SJCRH30 (cell line): Measurements from ENCODE around the gene ELOB. TPM values are rescaled to one million over a fixed set of nuclear protein-coding genes. Genes with fewer than 3 reads are reported as not detected.

Experiments used
- DNase-seq, 2 experiments: peaks; one replicate each; pipeline ENCODE4 v3.0.0-alpha.2; 2015 to 2020
- H3K27ac ChIP-seq: fragments of 250-450 bp; sonication (Bioruptor Pico); 2 replicates; pipeline ENCODE4 v1.5.1; 2020; ENCODE audit warnings: mild to moderate bottlenecking, moderate library complexity
- H3K27me3 ChIP-seq: fragments of 250-450 bp; sonication (Bioruptor Pico); 2 replicates; pipeline ENCODE4 v1.5.1; 2020; ENCODE audit warnings: mild to moderate bottlenecking, moderate library complexity
- H3K36me3 ChIP-seq: fragments of 250-450 bp; sonication (Bioruptor Pico); 2 replicates; pipeline ENCODE4 v1.5.1; 2020; ENCODE audit warnings: mild to moderate bottlenecking, moderate library complexity
- H3K4me1 ChIP-seq: fragments of 250-450 bp; sonication (Bioruptor Pico); 2 replicates; pipeline ENCODE4 v1.5.1; 2020; ENCODE audit warnings: mild to moderate bottlenecking, moderate library complexity
- H3K4me3 ChIP-seq: fragments of 250-450 bp; sonication (Bioruptor Pico); 2 replicates; pipeline ENCODE4 v1.5.1; 2020; ENCODE audit warnings: mild to moderate bottlenecking, moderate library complexity
- H3K9me3 ChIP-seq: fragments of 250-450 bp; sonication (Bioruptor Pico); replicated peaks from 2 replicates; pipeline ENCODE4 v1.5.1; 2020; ENCODE audit warnings: mild to moderate bottlenecking, moderate library complexity
- total RNA-seq: library from RNA; depleted of rRNA; stranded (reverse); fragments of >200 nt; shearing (Covaris generic); gene quantifications from 2 replicates; pipeline ENCODE4 v1.2.3, GENCODE V29; 2014; rRNA removed

The ELOB gene
- total RNA-seq: 90.5 and 119 TPM in 2 replicates

DNA sequence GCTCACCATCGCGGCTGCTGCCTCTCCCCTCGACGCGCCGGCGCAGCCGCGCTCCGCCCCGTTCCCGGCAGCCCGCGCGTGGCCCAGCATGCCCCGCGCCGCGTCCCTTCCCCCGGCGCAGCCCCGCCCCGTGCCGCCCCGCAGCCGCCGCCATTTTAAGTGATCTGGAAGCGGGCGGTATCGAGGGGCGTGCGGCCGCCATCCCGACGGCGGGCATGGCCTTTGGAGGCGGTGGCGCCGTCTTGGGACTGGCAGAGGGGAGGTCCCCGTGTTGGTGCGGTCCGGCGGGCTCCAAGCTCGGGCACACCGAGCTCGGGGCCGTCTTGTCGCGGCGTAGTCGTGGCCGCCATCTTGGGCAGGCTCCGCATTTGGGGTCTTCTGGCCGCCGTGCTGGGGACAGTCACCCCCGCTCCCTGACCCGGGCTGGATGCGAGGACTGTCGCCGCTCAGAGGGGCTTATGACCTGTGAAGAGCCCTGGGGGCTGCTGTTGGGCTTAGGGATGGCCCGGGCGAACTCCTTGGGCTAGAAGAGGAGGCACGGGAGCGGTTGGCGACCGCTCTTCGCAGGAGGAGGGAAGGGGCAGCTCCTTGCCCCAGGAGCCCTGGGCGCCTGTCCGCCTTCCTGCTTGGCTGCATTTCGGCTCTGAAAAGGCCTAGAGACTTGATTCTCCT, at the start of gene ELOB:
ELOB (minus strand) TSS at position 50 of the 672 bp plus-strand sequence; CDS start at position 9, 41 bp downstream.
- H3K27me3 ChIP-seq: no peaks in the 10 kb centered on the region
- peak within 1 kb of the TSS; percentile 94 for H3K4me3 ChIP-seq
- peaks cover 10% of the 10 kb centered on the region for H3K36me3 ChIP-seq
- DNase-seq: peak; percentile 81 to 85
- peaks cover 8% of the 10 kb centered on the region; the same call in 1 of the 2 replicates for H3K4me1 ChIP-seq
- H3K27ac ChIP-seq: peak within 1 kb of the TSS; percentile 99
- no peaks in the 10 kb centered on the region for H3K9me3 ChIP-seq

DNA sequence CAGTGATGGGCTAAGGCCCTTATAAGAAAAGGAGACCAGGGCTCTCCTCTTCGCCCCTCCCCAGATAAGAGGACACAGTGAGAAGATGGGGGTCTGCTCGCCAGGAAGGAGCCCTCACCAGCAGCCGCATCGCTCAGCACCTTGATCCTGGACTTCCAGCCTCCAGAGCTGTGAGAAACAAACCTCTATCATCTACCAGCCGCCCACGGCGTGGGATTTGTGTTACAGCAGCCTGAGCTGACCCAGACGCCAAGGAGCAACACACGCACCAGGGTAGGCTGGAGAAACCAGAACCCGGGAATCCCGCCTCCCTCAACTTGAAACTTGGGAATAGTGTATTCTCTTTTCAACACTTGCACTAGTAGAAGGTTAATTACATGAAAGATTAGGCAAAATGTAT, 48.8 kb upstream of the ELOB start:
- Histone ChIP-seq H3K27me3 (peaks cover 17% of the 10 kb centered on the region; the same call in 1 of the 2 replicates), H3K4me1 (no peaks in the 10 kb centered on the region), H3K9me3 (no peaks in the 10 kb centered on the region), H3K36me3 (no peaks in the 10 kb centered on the region), H3K4me3 (no peak overlapping the region), H3K27ac (no peak overlapping the region)
- no peak for DNase-seq

DNA sequence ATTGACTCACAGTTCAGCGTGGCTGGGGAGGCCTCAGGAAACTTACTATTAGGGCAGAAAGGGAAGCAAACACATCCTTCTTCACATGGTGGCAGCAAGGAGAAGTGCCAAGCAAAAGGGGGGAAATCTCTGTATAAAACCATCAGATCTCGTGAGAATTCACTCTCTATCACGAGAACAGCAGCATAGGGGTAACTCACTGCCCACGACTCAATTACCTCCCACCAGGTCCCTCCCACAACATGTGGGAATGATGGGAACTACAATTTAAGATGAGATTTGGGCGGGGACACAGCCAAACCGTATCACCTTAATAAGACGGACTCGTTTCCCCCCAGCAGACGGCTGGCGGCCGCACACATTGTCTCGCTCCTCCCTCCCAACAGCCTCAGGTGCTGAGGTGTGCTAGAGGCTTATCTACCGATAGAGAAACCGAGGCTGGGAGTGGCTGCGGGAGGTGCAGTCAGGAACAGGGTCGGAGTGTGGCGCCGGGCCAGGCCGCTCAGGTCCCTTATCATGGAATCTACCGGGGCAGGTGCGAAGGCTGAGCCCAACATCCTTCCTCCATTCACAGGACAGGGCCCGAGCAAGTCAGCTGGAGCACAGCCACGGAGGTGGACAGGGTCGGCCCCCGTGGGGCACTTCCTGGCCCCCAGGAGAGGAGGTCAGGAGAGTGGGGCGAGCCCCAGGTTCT, 48.1 kb upstream of the ELOB start:
- Histone ChIP-seq H3K36me3 (no peaks in the 10 kb centered on the region), H3K4me3 (no peak overlapping the region), H3K27me3 (peaks cover 23% of the 10 kb centered on the region; the same call in 1 of the 2 replicates), H3K9me3 (no peaks in the 10 kb centered on the region), H3K4me1 (no peaks in the 10 kb centered on the region), H3K27ac (no peak overlapping the region)
- DNase-seq: no peak

- Histone ChIP-seq H3K4me1 (no peaks in the 10 kb centered on the region), H3K27me3 (peaks cover 27% of the 10 kb centered on the region), H3K4me3 (no peak overlapping the region)
Measured at GRCh38 chr16:2824626-2825025, 47.5 kb upstream of the ELOB start.

GRCh38 chr16:2822496-2822895, 45.4 kb upstream of the ELOB start:
- H3K9me3 ChIP-seq: no peaks in the 10 kb centered on the region
- no peaks in the 10 kb centered on the region for H3K4me1 ChIP-seq
- H3K36me3 ChIP-seq: no peaks in the 10 kb centered on the region
- no peak for DNase-seq
- H3K27ac ChIP-seq: no peak overlapping the region
- no peak overlapping the region for H3K4me3 ChIP-seq
- peaks cover 33% of the 10 kb centered on the region for H3K27me3 ChIP-seq

More at GRCh38 chr16:2824626-2825025, 47.5 kb upstream of the ELOB start:
- no peak for DNase-seq
- Histone ChIP-seq H3K36me3 (no peaks in the 10 kb centered on the region), H3K9me3 (no peaks in the 10 kb centered on the region), H3K27ac (no peak overlapping the region)

GRCh38 chr16:2822158-2822495, 45.0 kb upstream of the ELOB start:
- Histone ChIP-seq H3K4me1 (no peaks in the 10 kb centered on the region), H3K27ac (no peak overlapping the region), H3K4me3 (no peak overlapping the region), H3K9me3 (no peaks in the 10 kb centered on the region), H3K27me3 (peaks cover 33% of the 10 kb centered on the region), H3K36me3 (no peaks in the 10 kb centered on the region)
- DNase-seq: no peak

DNA sequence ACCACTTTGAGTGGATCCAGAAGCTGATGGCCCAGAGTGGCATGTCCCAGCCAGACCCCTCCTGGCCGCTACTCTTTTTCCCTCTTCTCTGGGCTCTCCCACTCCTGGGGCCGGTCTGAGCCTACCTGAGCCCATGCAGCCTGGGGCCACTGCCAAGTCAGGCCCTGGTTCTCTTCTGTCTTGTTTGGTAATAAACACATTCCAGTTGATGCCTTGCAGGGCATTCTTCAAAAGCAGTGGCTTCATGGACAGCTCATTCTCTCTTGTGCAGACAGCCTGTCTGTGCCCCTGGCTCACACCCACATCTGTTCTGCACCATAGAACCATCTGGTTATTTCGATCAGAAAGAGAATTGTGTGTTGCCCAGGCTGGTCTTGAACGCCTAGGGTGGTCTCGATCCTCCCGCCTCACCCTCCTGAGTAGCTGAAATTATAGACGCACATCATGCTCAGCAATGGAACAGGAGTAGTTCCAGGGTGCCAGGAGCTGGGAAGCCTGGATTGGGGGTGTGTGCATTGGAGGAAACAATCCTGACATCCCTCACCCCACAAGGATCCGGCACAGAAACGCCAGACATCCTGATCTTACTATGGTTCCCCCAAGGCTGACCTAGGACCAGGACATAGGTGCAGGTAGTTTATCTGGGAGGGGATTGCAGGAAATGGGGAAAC, 44.5 kb upstream of the ELOB start:
- Histone ChIP-seq H3K4me3 (no peak overlapping the region), H3K27ac (no peak overlapping the region), H3K9me3 (no peaks in the 10 kb centered on the region), H3K27me3 (peaks cover 33% of the 10 kb centered on the region), H3K36me3 (no peaks in the 10 kb centered on the region), H3K4me1 (no peaks in the 10 kb centered on the region)
- no peak for DNase-seq

GRCh38 chr16:2820836-2821486, 43.9 kb upstream of the ELOB start:
- Histone ChIP-seq H3K27me3 (peaks cover 33% of the 10 kb centered on the region), H3K4me3 (no peak overlapping the region), H3K4me1 (no peaks in the 10 kb centered on the region), H3K9me3 (no peaks in the 10 kb centered on the region), H3K27ac (no peak overlapping the region), H3K36me3 (no peaks in the 10 kb centered on the region)
- no peak for DNase-seq

- no peaks in the 10 kb centered on the region for H3K36me3 ChIP-seq
- no peak overlapping the region for H3K4me3 ChIP-seq
- peaks cover 3% of the 10 kb centered on the region for H3K4me1 ChIP-seq
- no peak for DNase-seq
- peaks cover 34% of the 10 kb centered on the region for H3K27me3 ChIP-seq
- no peak overlapping the region for H3K27ac ChIP-seq
- no peaks in the 10 kb centered on the region for H3K9me3 ChIP-seq
Measured at GRCh38 chr16:2819939-2820835, 43.1 kb upstream of the ELOB start.

- Histone ChIP-seq H3K9me3 (no peaks in the 10 kb centered on the region), H3K27ac (no peak overlapping the region), H3K27me3 (peaks cover 32% of the 10 kb centered on the region), H3K4me1 (peaks cover 4% of the 10 kb centered on the region), H3K36me3 (no peaks in the 10 kb centered on the region), H3K4me3 (no peak overlapping the region)
- DNase-seq: no peak
Measured at GRCh38 chr16:2819179-2819938, 42.3 kb upstream of the ELOB start.

GRCh38 chr16:2818272-2818876, 41.3 kb upstream of the ELOB start:
- H3K27ac ChIP-seq: no peak overlapping the region
- peaks cover 32% of the 10 kb centered on the region for H3K27me3 ChIP-seq
- H3K9me3 ChIP-seq: no peaks in the 10 kb centered on the region
- H3K36me3 ChIP-seq: no peaks in the 10 kb centered on the region
- H3K4me1 ChIP-seq: peaks cover 4% of the 10 kb centered on the region
- no peak for DNase-seq
- no peak overlapping the region for H3K4me3 ChIP-seq

DNA sequence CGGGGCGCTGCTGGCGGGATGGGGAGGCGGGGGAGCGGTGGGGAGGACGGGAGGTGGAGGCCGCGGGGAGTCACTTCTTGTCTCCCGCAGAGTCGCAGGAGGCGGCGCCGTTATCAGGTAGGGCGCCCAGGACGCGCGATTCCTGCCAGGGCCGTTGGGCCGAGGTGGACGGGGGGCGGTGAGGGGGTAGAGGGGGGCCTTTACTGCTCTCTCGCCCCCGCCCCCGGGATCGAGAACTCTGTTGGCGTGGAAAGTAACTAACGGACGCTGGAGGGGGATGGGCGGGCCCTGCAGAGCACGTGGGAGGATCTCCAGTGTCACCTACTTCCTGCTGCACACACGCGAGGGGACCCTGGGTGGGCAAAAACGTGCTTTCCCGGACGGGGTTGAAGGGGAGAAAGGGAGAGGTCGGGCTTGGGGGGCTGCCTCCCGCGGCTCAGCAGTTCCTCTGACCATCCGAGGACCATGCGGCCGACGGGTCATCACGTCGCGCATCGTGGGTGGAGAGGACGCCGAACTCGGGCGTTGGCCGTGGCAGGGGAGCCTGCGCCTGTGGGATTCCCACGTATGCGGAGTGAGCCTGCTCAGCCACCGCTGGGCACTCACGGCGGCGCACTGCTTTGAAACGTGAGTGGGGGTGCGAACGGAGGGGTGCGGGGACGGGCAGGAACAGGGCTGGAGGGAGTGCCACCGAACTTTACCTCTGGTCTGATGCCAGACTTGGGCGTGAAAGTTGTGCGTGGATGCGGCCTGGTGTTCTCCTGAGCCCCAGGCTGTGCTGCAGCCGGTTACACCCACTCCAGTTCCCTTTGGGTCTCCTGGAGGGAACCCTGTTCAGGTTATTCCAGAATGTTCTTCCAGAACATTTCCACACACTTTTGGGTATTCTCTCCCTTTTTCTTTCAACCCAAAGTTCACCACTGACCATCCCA, 40.5 kb upstream of the ELOB start:
- H3K4me1 ChIP-seq: peaks cover 4% of the 10 kb centered on the region
- H3K27me3 ChIP-seq: peaks cover 31% of the 10 kb centered on the region
- no peak overlapping the region for H3K4me3 ChIP-seq
- H3K27ac ChIP-seq: no peak overlapping the region
- no peak for DNase-seq
- no peaks in the 10 kb centered on the region for H3K9me3 ChIP-seq
- no peaks in the 10 kb centered on the region for H3K36me3 ChIP-seq
